Measurements from ENCODE around the gene TACR2. TPM values are rescaled to one million over a fixed set of nuclear protein-coding genes. Genes with fewer than 3 reads are reported as not detected.

TACR2 gene
- total RNA-seq, 1 donor from 2014 or later, result 6.1 TPM

DNA sequence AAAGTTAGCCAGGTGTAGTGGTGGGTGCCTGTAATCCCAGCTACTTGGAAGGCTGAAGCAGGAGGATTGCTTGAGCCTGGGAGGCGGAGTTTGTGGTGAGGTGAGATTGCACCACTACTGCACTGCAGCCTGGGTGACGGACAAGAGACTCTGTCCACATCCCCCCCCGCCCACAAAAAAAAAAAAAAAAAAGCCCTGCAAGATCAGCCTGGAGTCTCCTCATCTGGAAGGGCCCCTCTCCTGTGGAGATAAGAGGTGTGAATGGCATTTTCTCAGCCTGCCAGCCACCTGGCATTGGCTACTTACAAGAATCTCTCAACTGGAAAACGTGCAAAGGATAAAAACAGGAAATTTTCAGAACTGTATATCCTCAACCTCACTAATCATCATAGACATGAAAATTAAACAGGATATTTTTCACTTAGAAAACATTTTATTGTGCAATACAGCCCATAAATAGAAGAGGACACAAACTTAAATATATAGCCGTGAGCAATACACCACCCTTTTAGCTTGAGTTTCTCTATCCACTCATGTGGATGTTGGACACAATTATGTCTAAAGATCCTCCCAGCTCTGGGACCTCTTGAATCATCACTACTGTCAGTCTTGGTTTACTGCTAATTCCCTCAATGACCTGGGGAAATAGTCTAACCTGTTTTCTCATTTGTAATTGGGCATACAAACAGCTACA lies 23.2 kb upstream of the TACR2 start:
- peaks cover 22% of the 10 kb centered on the region for H3K4me1 ChIP-seq
- no peaks in the 10 kb centered on the region for H3K9me3 ChIP-seq
- TF ChIP-seq POLR2AphosphoS5 (IDR thresholded peaks at IDR 0.05; ENCODE audit: insufficient read depth in 1 of 2, low read depth in 1 of 2) (no peak), POLR2A (IDR thresholded peaks at IDR 0.05) (no peak)
- intact Hi-C loops (cut with DNase I), result no loop called here
- H3K36me3 ChIP-seq, result no peaks in the 10 kb centered on the region
- no peak overlapping the region for H3K27ac ChIP-seq
- no peak for DNase-seq (ENCODE audit: extremely low spot score in 2 of 2)
- H3K27me3 ChIP-seq, result no peaks in the 10 kb centered on the region
- H3K4me3 ChIP-seq, result no peak overlapping the region

GRCh38 chr10:69439350-69439739 lies 22.6 kb upstream of the TACR2 start:
- Histone ChIP-seq H3K27ac (no peak overlapping the region), H3K4me3 (no peak overlapping the region), H3K9me3 (no peaks in the 10 kb centered on the region), H3K36me3 (no peaks in the 10 kb centered on the region), H3K27me3 (no peaks in the 10 kb centered on the region), H3K4me1 (peaks cover 22% of the 10 kb centered on the region)
- no peak for DNase-seq (ENCODE audit: extremely low spot score in 2 of 2)
- intact Hi-C loops (cut with DNase I), result no loop called here
- TF ChIP-seq POLR2A (IDR thresholded peaks at IDR 0.05) (no peak), POLR2AphosphoS5 (IDR thresholded peaks at IDR 0.05; ENCODE audit: insufficient read depth in 1 of 2, low read depth in 1 of 2) (peak in 1 of 2 donors; percentile 42)

DNA sequence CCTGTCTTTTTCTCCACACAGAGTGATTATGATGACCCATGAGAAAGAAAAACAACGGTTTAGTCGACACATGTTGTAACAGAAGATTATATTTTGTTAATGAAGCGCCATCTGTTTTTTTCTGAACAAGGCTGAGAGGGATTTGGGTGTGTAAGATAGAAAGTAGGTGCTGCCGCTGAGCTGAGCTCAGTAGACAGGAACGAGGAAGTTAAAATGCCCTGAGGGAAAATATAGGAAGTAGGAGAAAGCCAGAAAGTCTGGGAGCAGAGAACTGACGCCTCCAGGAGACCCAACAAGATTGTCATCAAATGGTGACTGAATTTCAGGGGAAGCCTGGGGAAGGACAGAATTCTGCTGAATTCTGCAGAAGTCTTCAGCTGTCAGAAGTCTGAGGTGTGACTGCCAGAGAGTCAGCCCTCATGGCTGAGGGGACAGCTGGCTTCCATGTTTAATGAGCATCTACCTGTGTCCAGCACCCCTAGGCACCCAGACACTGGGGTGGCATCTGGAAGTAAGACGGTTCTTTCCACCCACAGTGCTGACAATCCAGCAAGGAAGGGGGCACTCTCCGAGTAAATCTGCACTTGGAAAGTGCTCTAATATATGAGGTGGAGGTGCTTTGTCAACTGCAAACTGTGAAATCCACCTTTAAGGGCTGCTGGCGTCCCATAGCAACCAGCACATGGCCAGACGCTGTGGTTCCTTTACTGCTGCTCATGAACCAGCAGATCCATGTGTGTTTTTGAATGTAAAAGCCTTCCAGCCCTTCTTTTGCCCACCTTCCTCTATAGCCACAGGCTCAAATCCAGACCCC lies 22.0 kb upstream of the TACR2 start:
- H3K27ac ChIP-seq, result peak overlapping the region; percentile 42
- intact Hi-C loops (cut with DNase I), result no loop called here
- TF ChIP-seq CTCF (IDR thresholded peaks at IDR 0.05), result no peak
- TF ChIP-seq POLR2AphosphoS5 (IDR thresholded peaks at IDR 0.05; ENCODE audit: insufficient read depth in 1 of 2, low read depth in 1 of 2), result no peak
- no peak for TF ChIP-seq POLR2A (IDR thresholded peaks at IDR 0.05)
- H3K9me3 ChIP-seq, result no peaks in the 10 kb centered on the region
- H3K4me1 ChIP-seq, result peaks cover 22% of the 10 kb centered on the region
- H3K4me3 ChIP-seq, result no peak overlapping the region
- DNase-seq (ENCODE audit: extremely low spot score in 2 of 2), result no peak
- H3K36me3 ChIP-seq, result no peaks in the 10 kb centered on the region
- H3K27me3 ChIP-seq, result no peaks in the 10 kb centered on the region

DNA sequence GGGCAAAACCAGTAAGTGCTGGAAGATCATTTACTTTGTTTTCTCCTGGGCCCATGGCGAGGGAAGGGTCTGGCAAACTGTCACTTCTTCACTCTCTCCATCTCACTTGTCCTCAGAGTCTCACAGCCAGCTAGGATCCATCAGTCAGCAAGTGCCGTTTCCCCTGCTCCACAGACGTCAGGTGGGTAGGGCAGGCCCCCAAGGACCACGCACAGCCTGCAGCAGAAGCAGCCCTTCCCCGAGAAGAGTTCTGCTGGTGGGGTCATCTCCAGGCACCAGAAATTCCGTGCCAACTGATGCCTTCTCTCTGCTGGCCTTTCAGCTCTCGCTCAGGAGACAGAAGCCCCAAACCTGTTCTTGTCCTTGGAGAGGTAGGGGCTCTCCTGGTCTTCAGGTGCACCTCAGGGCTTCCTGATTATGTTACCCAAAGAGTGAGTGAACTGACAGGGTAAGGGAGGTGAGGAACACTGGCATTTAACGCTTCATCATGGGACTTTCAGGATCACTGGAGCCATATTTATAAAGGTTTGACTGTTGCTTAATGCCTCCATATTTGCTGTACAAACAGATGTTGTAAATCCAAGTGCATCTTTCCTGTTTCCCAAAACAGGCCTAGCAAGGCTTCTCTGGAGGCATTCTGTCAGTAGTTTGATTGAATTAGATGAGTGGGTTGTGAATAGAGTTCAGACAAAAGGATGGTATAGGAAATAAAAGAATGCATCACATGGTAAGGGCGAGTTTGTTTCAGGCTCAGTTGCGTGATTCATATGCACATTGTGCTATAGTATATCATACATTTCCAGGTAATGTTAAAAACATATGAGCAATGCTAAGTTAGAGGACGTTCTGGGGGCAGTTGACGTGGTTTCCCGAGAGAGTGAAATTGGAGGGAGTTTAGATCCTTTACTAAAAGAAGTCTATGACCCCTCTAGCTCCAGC lies 20.9 kb upstream of the TACR2 start:
- TF ChIP-seq CTCF (IDR thresholded peaks at IDR 0.05) (no peak), POLR2A (IDR thresholded peaks at IDR 0.05) (no peak), POLR2AphosphoS5 (IDR thresholded peaks at IDR 0.05; ENCODE audit: insufficient read depth in 1 of 2, low read depth in 1 of 2) (no peak)
- Histone ChIP-seq H3K9me3 (no peaks in the 10 kb centered on the region), H3K4me3 (no peak overlapping the region), H3K36me3 (no peaks in the 10 kb centered on the region), H3K27me3 (no peaks in the 10 kb centered on the region), H3K27ac (peak overlapping the region; percentile 42), H3K4me1 (peaks cover 22% of the 10 kb centered on the region)
- intact Hi-C loops (cut with DNase I), result no loop called here
- DNase-seq (ENCODE audit: extremely low spot score in 2 of 2), result no peak

DNA sequence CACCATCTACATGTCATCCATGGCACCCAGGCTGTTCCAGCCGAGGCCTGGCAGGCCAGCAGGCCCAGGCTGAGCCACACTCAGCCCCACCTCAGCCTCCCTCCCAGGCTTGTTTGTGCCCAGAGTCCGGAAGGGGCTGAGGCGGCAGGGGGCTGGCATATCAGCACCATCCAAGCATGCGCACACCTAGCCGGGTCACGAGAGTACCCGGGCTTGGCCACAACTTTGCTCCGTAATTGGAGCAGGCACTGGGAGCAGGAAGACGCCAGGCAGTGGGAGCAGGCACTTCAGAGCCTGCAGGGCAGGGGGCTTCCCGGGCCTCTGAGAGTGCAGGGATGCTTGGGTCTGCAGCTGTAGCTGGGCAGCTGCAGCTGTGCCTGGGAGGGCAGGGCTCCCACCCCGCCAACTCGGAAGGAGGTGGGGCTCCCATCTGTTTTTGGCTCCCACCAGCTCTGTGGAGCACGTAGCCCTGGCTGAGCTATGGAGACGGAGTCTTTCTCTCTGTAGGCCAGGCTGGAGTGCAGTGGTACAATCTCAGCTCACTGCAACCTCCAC lies 19.3 kb upstream of the TACR2 start:
- H3K36me3 ChIP-seq, result no peaks in the 10 kb centered on the region
- DNase-seq (ENCODE audit: extremely low spot score in 2 of 2), result no peak
- H3K27me3 ChIP-seq, result no peaks in the 10 kb centered on the region
- no peak overlapping the region for H3K4me3 ChIP-seq
- intact Hi-C loops (cut with DNase I), result no loop called here
- no peaks in the 10 kb centered on the region for H3K9me3 ChIP-seq
- TF ChIP-seq POLR2AphosphoS5 (IDR thresholded peaks at IDR 0.05; ENCODE audit: insufficient read depth in 1 of 2, low read depth in 1 of 2) (no peak), CTCF (IDR thresholded peaks at IDR 0.05) (no peak)
- no peak overlapping the region for H3K27ac ChIP-seq
- H3K4me1 ChIP-seq, result peaks cover 22% of the 10 kb centered on the region

Data from vagina (tissue), 2 donors.